GM10248 (cell line): ENCODE data around the gene GLDC.
"Not testable (repeated sequence)": the region's sequence is repeated elsewhere in the genome, so short reads cannot be mapped to it uniquely, and the experiment has no call there.

Experiments used
- CTCF ChIA-PET: fragments of 300-600 bp; sonication (Branson Sonifier 250); formaldehyde crosslinking; extraction: SDS; loops from one replicate; lab custom pipeline; 2021; ENCODE audit warnings: antibody characterized with exemption; lab: Yijun Ruan, JAX
- POLR2A ChIA-PET: fragments of 350-650 bp; sonication (Branson Sonifier 250); formaldehyde crosslinking; extraction: SDS; loops from one replicate; lab custom pipeline; 2020; ENCODE audit warnings: antibody characterized with exemption; lab: Yijun Ruan, JAX
- DNase-seq: peaks from one replicate; pipeline ENCODE4 v3.0.0; 2012; ENCODE audit errors: extremely low spot score
- TF ChIP-seq, protein P1 (sequence below): IDR thresholded peaks from 2 replicates; pipeline ENCODE4 v1.5.1; 2012; ENCODE audit warnings: mild to moderate bottlenecking, low read depth; ENCODE audit errors: extremely low read depth, missing control alignments, control extremely low read depth

GLDC gene

GRCh38 chr9:6552033-6552432 is 93.5 kb downstream of the GLDC start:
- ChIA-PET CTCF (no interaction called here), POLR2A (no interaction called here)
- TF ChIP-seq, protein P1, sequence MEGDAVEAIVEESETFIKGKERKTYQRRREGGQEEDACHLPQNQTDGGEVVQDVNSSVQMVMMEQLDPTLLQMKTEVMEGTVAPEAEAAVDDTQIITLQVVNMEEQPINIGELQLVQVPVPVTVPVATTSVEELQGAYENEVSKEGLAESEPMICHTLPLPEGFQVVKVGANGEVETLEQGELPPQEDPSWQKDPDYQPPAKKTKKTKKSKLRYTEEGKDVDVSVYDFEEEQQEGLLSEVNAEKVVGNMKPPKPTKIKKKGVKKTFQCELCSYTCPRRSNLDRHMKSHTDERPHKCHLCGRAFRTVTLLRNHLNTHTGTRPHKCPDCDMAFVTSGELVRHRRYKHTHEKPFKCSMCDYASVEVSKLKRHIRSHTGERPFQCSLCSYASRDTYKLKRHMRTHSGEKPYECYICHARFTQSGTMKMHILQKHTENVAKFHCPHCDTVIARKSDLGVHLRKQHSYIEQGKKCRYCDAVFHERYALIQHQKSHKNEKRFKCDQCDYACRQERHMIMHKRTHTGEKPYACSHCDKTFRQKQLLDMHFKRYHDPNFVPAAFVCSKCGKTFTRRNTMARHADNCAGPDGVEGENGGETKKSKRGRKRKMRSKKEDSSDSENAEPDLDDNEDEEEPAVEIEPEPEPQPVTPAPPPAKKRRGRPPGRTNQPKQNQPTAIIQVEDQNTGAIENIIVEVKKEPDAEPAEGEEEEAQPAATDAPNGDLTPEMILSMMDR = no peak
- no peak for DNase-seq

DNA sequence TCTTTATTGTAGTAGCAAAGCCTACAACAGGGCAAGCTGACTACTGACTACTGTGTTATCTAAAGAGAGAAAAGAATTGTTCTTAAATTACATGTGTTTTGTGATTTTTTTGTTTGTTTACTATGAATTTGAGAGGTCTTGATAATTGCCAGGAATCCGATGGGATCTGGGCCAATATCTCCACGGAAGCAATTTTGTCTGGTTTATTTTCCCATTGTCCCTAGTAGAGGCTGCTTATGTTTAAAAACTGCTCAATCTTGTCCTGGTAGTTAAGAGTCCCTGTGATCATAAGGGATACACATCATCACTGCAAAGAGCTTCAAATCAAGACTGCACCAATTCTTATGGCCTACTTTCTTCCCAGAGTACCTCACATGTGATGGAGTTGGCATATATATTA is 94.4 kb downstream of the GLDC start:
- POLR2A ChIA-PET = no interaction called here
- no peak for DNase-seq
- CTCF ChIA-PET = no interaction called here
- TF ChIP-seq, protein P1 = no peak

DNA sequence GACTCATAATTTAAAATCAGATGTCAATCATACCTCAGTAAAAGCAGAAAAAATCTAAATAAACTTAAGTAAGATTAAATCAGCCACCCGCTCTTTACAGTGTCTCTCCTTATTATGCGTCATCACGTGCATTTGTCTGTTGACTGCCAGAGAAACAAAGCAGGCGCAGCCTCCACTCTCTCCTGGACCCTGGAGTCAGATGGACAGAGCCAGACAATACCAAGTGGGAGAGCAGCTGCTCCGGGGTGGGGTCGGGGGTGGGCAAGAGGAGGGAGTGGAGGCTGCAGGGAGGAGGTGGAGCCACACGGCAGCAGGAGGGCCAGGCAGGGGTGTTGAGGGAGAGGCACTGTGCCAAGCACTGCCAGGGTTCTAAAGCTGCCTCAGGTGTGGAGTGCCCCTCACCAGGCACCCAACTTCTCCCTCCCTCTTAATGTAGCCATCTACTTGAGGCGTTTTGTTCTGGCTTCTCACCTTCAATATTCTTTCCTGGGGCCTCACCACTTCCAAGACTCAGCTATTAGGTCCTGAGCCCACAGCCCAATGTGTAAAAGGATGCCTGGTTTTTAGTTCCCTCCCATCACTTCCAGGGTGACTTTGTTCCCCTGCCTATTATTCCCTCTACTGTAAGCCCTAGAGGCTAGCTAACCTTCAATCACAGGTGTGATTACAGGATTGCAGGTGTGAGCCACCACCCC is 96.3 kb downstream of the GLDC start:
- POLR2A ChIA-PET = no interaction called here
- DNase-seq = no peak
- CTCF ChIA-PET = interaction anchor here (0.9 to 1.4 kb wide), 3 partner anchors 13 to 19 kb away, joined by 3 to 5 read pairs (median 4); no protein-coding TSS in a partner anchor
- TF ChIP-seq, protein P1 = no peak

GRCh38 chr9:6545017-6545691 is 100.4 kb downstream of the GLDC start:
- CTCF ChIA-PET = interaction anchor here (1.2 kb wide), 1 partner anchor 9 kb away, joined by 3 read pairs; no protein-coding TSS in a partner anchor
- POLR2A ChIA-PET = no interaction called here
- TF ChIP-seq, protein P1 = no peak
- no peak for DNase-seq

GRCh38 chr9:6543204-6543603 is 102.3 kb downstream of the GLDC start:
- no peak for DNase-seq
- CTCF ChIA-PET = interaction anchor here (0.8 to 1.8 kb wide), 5 partner anchors 10 to 189 kb away, joined by 3 to 6 read pairs (median 4); no protein-coding TSS in a partner anchor
- TF ChIP-seq, protein P1 = no peak
- POLR2A ChIA-PET = no interaction called here

- CTCF ChIA-PET = interaction anchor here (1.4 to 1.8 kb wide), 4 partner anchors 11 to 188 kb away, joined by 4 to 6 read pairs (median 4); no protein-coding TSS in a partner anchor
- DNase-seq, POLR2A ChIA-PET: not testable (repeated sequence)
These were observed 102.9 kb downstream of the GLDC start for GRCh38 chr9:6542617-6543016.

DNA sequence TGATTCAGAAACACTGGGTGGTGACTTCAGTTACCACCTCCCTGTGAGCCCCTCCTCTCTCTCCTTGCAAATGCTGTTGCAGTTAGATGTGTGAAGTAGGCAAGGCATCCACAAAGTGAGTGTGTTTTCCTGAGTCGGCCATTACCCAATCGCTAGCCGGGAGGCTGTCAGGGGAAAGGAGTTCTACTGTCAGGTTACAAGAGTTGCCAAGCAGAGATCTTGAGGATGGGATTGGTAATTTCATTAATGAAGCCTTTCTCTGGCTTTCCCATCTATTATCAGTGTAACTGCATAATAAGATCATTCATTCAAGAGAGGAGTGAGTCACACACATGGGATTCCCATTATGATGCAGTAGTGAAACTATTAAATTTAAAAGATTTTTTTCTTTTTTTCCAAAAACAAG is 106.9 kb downstream of the GLDC start:
- DNase-seq = no peak
- ChIA-PET POLR2A (interaction anchor here (0.6 kb wide), 1 partner anchor 1711 kb away, joined by 14 read pairs; no protein-coding TSS in a partner anchor), CTCF (interaction anchor here (1.3 to 1.9 kb wide), 2 partner anchors 13 to 187 kb away, joined by 3 to 4 read pairs; no protein-coding TSS in a partner anchor)
- TF ChIP-seq, protein P1 = no peak
